ENCODE measurements around the gene CYREN. TPM values are rescaled to one million over a fixed set of nuclear protein-coding genes. Genes with fewer than 3 reads are reported as not detected.

Gene CYREN
- total and polyA plus RNA-seq, 2 donors (not counting 1 experiment from before 2014, with no cell fraction given) = 24.4 to 34.5 TPM

- H3K9me3 ChIP-seq (ENCODE audit: control insufficient read depth, insufficient read depth, low read depth, low read length) = no peaks in the 10 kb centered on the region
- H2AFZ ChIP-seq (ENCODE audit: low read length) = no peak overlapping the region
- peaks cover 15% of the 10 kb centered on the region for H3K4me1 ChIP-seq (ENCODE audit: control insufficient read depth, extremely low read depth, insufficient read depth, low read length)
- H3K27ac ChIP-seq (ENCODE audit: insufficient read depth, low read length) = no peak overlapping the region
- no peaks in the 10 kb centered on the region for H4K20me1 ChIP-seq (ENCODE audit: control insufficient read depth, extremely low read depth, insufficient read depth, low read length)
- H3K79me2 ChIP-seq (ENCODE audit: control insufficient read depth, insufficient read depth, low read length) = no peaks in the 10 kb centered on the region
- H3K36me3 ChIP-seq (ENCODE audit: control insufficient read depth, insufficient read depth, low read length) = no peaks in the 10 kb centered on the region
- no peak for DNase-seq (ENCODE audit: low read depth in 2 of 2)
- H3K27me3 ChIP-seq (ENCODE audit: control insufficient read depth, insufficient read depth, low read length) = no peaks in the 10 kb centered on the region
- no peak overlapping the region for H3K9ac ChIP-seq (ENCODE audit: insufficient read depth, low read length)
- H3K4me2 ChIP-seq (ENCODE audit: extremely low read depth, insufficient read depth, low read length) = no peak overlapping the region
- H3K4me3 ChIP-seq (replicated peaks in 1 of 4; ENCODE audit: control extremely low read depth in 1 of 4, insufficient read depth in 1 of 4, low read depth in 3 of 4, low read length in 4 of 4) = no peak overlapping the region
- no peak for TF ChIP-seq EZH2 (IDR thresholded peaks at IDR 0.05; ENCODE audit: low read length, missing control alignments)
- TF ChIP-seq, protein P1, sequence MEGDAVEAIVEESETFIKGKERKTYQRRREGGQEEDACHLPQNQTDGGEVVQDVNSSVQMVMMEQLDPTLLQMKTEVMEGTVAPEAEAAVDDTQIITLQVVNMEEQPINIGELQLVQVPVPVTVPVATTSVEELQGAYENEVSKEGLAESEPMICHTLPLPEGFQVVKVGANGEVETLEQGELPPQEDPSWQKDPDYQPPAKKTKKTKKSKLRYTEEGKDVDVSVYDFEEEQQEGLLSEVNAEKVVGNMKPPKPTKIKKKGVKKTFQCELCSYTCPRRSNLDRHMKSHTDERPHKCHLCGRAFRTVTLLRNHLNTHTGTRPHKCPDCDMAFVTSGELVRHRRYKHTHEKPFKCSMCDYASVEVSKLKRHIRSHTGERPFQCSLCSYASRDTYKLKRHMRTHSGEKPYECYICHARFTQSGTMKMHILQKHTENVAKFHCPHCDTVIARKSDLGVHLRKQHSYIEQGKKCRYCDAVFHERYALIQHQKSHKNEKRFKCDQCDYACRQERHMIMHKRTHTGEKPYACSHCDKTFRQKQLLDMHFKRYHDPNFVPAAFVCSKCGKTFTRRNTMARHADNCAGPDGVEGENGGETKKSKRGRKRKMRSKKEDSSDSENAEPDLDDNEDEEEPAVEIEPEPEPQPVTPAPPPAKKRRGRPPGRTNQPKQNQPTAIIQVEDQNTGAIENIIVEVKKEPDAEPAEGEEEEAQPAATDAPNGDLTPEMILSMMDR (conservative IDR thresholded peaks at IDR 0.05 in 1 of 2, IDR thresholded peaks at IDR 0.05 in 1 of 2; ENCODE audit: low read depth in 1 of 2, low read length in 2 of 2) = no peak
Observed at GRCh38 chr7:135158874-135159273, 11.6 kb downstream of the CYREN start.

DNA sequence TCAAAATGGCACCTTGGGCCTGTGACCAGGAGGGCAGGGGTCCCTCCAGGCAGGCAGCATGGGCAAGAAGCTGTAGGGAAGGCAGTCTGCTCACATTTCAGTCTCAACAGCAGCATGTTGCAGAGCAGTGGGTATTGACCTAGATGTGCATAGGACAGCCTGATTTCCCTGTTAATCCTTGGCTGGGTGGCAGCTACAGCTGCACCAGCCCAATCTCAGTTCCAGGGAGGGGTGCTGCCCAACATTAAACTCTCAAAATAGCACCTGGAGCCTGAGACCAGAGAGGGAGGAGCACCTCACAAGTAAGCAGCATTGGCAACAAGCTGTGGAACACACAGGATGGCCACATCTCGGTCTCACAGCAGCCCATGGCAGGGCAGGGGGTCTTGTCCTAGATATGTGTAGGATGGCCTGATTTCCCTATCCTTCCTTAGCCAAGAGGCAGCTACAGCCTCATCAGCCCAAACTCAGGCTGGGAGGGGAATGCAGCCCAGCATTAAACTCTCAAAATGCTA, 12.3 kb downstream of the CYREN start:
- Histone ChIP-seq H2AFZ (ENCODE audit: low read length) (no peak overlapping the region), H3K27ac (ENCODE audit: insufficient read depth, low read length) (no peak overlapping the region), H3K79me2 (ENCODE audit: control insufficient read depth, insufficient read depth, low read length) (no peaks in the 10 kb centered on the region), H3K4me3 (replicated peaks in 1 of 4; ENCODE audit: control extremely low read depth in 1 of 4, insufficient read depth in 1 of 4, low read depth in 3 of 4, low read length in 4 of 4) (no peak overlapping the region), H3K36me3 (ENCODE audit: control insufficient read depth, insufficient read depth, low read length) (no peaks in the 10 kb centered on the region), H3K9ac (ENCODE audit: insufficient read depth, low read length) (no peak overlapping the region), H3K4me2 (ENCODE audit: extremely low read depth, insufficient read depth, low read length) (no peak overlapping the region), H3K27me3 (ENCODE audit: control insufficient read depth, insufficient read depth, low read length) (no peaks in the 10 kb centered on the region), H4K20me1 (ENCODE audit: control insufficient read depth, extremely low read depth, insufficient read depth, low read length) (no peaks in the 10 kb centered on the region), H3K9me3 (ENCODE audit: control insufficient read depth, insufficient read depth, low read depth, low read length) (no peaks in the 10 kb centered on the region), H3K4me1 (ENCODE audit: control insufficient read depth, extremely low read depth, insufficient read depth, low read length) (peaks cover 15% of the 10 kb centered on the region)
- DNase-seq (ENCODE audit: low read depth in 2 of 2) = no peak
- no peak for TF ChIP-seq EZH2 (IDR thresholded peaks at IDR 0.05; ENCODE audit: low read length, missing control alignments)
- TF ChIP-seq, protein P1 (conservative IDR thresholded peaks at IDR 0.05 in 1 of 2, IDR thresholded peaks at IDR 0.05 in 1 of 2; ENCODE audit: low read depth in 1 of 2, low read length in 2 of 2) = no peak

GRCh38 chr7:135156290-135156689, 14.2 kb downstream of the CYREN start:
- DNase-seq (ENCODE audit: low read depth in 2 of 2) = no peak
- no peaks in the 10 kb centered on the region for H3K79me2 ChIP-seq (ENCODE audit: control insufficient read depth, insufficient read depth, low read length)
- no peak overlapping the region for H3K27ac ChIP-seq (ENCODE audit: insufficient read depth, low read length)
- H4K20me1 ChIP-seq (ENCODE audit: control insufficient read depth, extremely low read depth, insufficient read depth, low read length) = no peaks in the 10 kb centered on the region
- H2AFZ ChIP-seq (ENCODE audit: low read length) = no peak overlapping the region
- no peak overlapping the region for H3K9ac ChIP-seq (ENCODE audit: insufficient read depth, low read length)
- H3K36me3 ChIP-seq (ENCODE audit: control insufficient read depth, insufficient read depth, low read length) = no peaks in the 10 kb centered on the region
- H3K9me3 ChIP-seq (ENCODE audit: control insufficient read depth, insufficient read depth, low read depth, low read length) = no peaks in the 10 kb centered on the region
- H3K4me1 ChIP-seq (ENCODE audit: control insufficient read depth, extremely low read depth, insufficient read depth, low read length) = peaks cover 15% of the 10 kb centered on the region
- no peaks in the 10 kb centered on the region for H3K27me3 ChIP-seq (ENCODE audit: control insufficient read depth, insufficient read depth, low read length)
- H3K4me3 ChIP-seq (replicated peaks in 1 of 4; ENCODE audit: control extremely low read depth in 1 of 4, insufficient read depth in 1 of 4, low read depth in 3 of 4, low read length in 4 of 4) = no peak overlapping the region
- no peak for TF ChIP-seq EZH2 (IDR thresholded peaks at IDR 0.05; ENCODE audit: low read length, missing control alignments)
- TF ChIP-seq, protein P1 (conservative IDR thresholded peaks at IDR 0.05 in 1 of 2, IDR thresholded peaks at IDR 0.05 in 1 of 2; ENCODE audit: low read depth in 1 of 2, low read length in 2 of 2) = no peak
- no peak overlapping the region for H3K4me2 ChIP-seq (ENCODE audit: extremely low read depth, insufficient read depth, low read length)
